Sigmoid colon (tissue), 7 donors: Measurements from ENCODE around the gene CFAP46. TPM values are rescaled to one million over a fixed set of nuclear protein-coding genes. Genes with fewer than 3 reads are reported as not detected.
A peak's percentile ranks its signal among the peaks of the same experiment; 100 is the strongest.

ENCODE experiments used
- DNase-seq: peaks from one replicate; pipeline ENCODE4 v3.0.0-alpha.2; 2019
- H3K27ac ChIP-seq, 4 donors: fragments of 200-600 bp; sonication (generic); one replicate each; pipeline ENCODE4 v1.5.1; 2016 to 2019; ENCODE audit warnings: mild to moderate bottlenecking in 1 of 4
- H3K27me3 ChIP-seq, 3 donors: fragments of 200-600 bp; sonication (generic); one replicate each; pipeline ENCODE4 v1.5.1; 2019; ENCODE audit warnings: mild to moderate bottlenecking in 1 of 3
- H3K36me3 ChIP-seq, 4 donors: fragments of 200-600 bp; sonication (generic); one replicate each; pipeline ENCODE4 v1.5.1; 2016 to 2019
- H3K4me1 ChIP-seq, 4 donors: fragments of 200-600 bp; sonication (generic); one replicate each; pipeline ENCODE4 v1.5.1; 2017 to 2019
- H3K4me3 ChIP-seq, 4 donors: fragments of 200-600 bp; sonication (generic); one replicate each; pipeline ENCODE4 v1.5.1; 2017 to 2019; ENCODE audit warnings: mild to moderate bottlenecking in 2 of 4, moderate library complexity in 1 of 4
- H3K9me3 ChIP-seq, 4 donors: fragments of 200-600 bp in 3 of 4; sonication (generic) in 3 of 4; one replicate each; pipeline versions ENCODE4 v1.5.1 to v1.6.1; 2013 to 2019
- CTCF ChIP-seq, 4 experiments: fragments of 450-650 bp in 3 of 4; fragments of 200-600 bp in 1 of 4; IDR thresholded peaks; one replicate each; pipeline ENCODE4 v1.5.1; 2016 to 2019; ENCODE audit warnings: antibody characterized with exemption in 4 of 4, mild to moderate bottlenecking in 3 of 4, moderate library complexity in 2 of 4
- EP300 ChIP-seq, 4 donors: sonication (generic); formaldehyde crosslinking; IDR thresholded peaks; one replicate each; pipeline ENCODE4 v1.6.1; 2017; ENCODE audit warnings: antibody characterized with exemption in 4 of 4
- POLR2A ChIP-seq, 2 donors: fragments of 450-650 bp; IDR thresholded peaks; one replicate each; pipeline ENCODE4 v1.6.1; 2016; ENCODE audit warnings: antibody characterized with exemption in 2 of 2, mild to moderate bottlenecking in 2 of 2, moderate library complexity in 2 of 2
- POLR2AphosphoS5 ChIP-seq, 4 donors: sonication (generic); formaldehyde crosslinking; IDR thresholded peaks; one replicate each; pipeline ENCODE4 v1.6.1; 2017; ENCODE audit warnings: antibody characterized with exemption in 4 of 4
- WGBS, 2 donors: extraction: QIAGEN DNeasy Blood & Tissue Kit; methylation state at CpG; one replicate each; pipeline ENCODE4 v1.1.7; 2013; 5-methylcytosine and 5-hydroxymethylcytosine counted together
- intact Hi-C: fragments of 100-400 bp; cut with DNase I; formaldehyde crosslinking; loops from one replicate; pipeline ENCODE4 v1.15.1; 2023
- polyA plus RNA-seq, 3 donors: library from polyadenylated mRNA; stranded (reverse); fragments of 200-250 nt; gene quantifications; one replicate each; pipeline ENCODE4 v1.2.3, GENCODE V29; 2013
- total RNA-seq, 4 donors: library from RNA; depleted of rRNA; stranded (reverse); fragments of >200 nt; gene quantifications; one replicate each; pipeline ENCODE4 v1.1.0, GENCODE V29; 2016
- donor health status: healthy with polysubstance abuse.
- donor health status: Bipolar disorder and iron deficiency.
- donor health status: healthy.

The CFAP46 gene
- total and polyA plus RNA-seq, 7 donors, result 0.10 to 1.7 (median 0.38) TPM; not detected in 3

- no peak overlapping the region for H3K4me3 ChIP-seq
- WGBS, 2 donors, result 81 to 85% methylated on average over 31 of the region's 31 CpGs
- no peaks in the 10 kb centered on the region for H3K9me3 ChIP-seq
- H3K27me3 ChIP-seq, result no peaks in the 10 kb centered on the region
- intact Hi-C loops, result no loop called here
- TF ChIP-seq CTCF (IDR thresholded peaks at IDR 0.05) (no peak), EP300 (IDR thresholded peaks at IDR 0.05) (no peak), POLR2AphosphoS5 (IDR thresholded peaks at IDR 0.05) (no peak)
- H3K4me1 ChIP-seq, result peaks cover 0 to 2% (median 0%) of the 10 kb centered on the region in 4 donors
- peak; percentile 41 for DNase-seq
- no peaks in the 10 kb centered on the region for H3K36me3 ChIP-seq
- no peak overlapping the region for H3K27ac ChIP-seq
Measured at GRCh38 chr10:132885451-132886210, 56.7 kb downstream of the CFAP46 start.

- intact Hi-C loops, result no loop called here
- H3K27ac ChIP-seq, result no peak overlapping the region
- no peaks in the 10 kb centered on the region for H3K9me3 ChIP-seq
- H3K36me3 ChIP-seq, result no peaks in the 10 kb centered on the region
- TF ChIP-seq CTCF (IDR thresholded peaks at IDR 0.05) (no peak), POLR2A (IDR thresholded peaks at IDR 0.05) (no peak), POLR2AphosphoS5 (IDR thresholded peaks at IDR 0.05) (no peak), EP300 (IDR thresholded peaks at IDR 0.05) (no peak)
- H3K4me1 ChIP-seq, result peaks cover 0 to under 1% (median 0%) of the 10 kb centered on the region in 4 donors
- DNase-seq, result peak; percentile 41
- H3K4me3 ChIP-seq, result no peak overlapping the region
- H3K27me3 ChIP-seq, result peaks cover 0 to 3% (median 0%) of the 10 kb centered on the region in 3 donors
- 86 to 90% methylated on average over 28 of the region's 28 CpGs for WGBS, 2 donors
Measured at GRCh38 chr10:132884691-132885271, 57.6 kb downstream of the CFAP46 start.

GRCh38 chr10:132884041-132884440 lies 58.3 kb downstream of the CFAP46 start:
- no peaks in the 10 kb centered on the region for H3K36me3 ChIP-seq
- peaks cover 0 to 7% (median 3%) of the 10 kb centered on the region in 4 donors for H3K4me1 ChIP-seq
- TF ChIP-seq EP300 (IDR thresholded peaks at IDR 0.05) (no peak), POLR2A (IDR thresholded peaks at IDR 0.05) (no peak), CTCF (IDR thresholded peaks at IDR 0.05) (no peak), POLR2AphosphoS5 (IDR thresholded peaks at IDR 0.05) (no peak)
- H3K9me3 ChIP-seq, result no peaks in the 10 kb centered on the region
- H3K4me3 ChIP-seq, result no peak overlapping the region
- H3K27ac ChIP-seq, result no peak overlapping the region
- intact Hi-C loops, result no loop called here
- H3K27me3 ChIP-seq, result peaks cover 0 to 11% (median 0%) of the 10 kb centered on the region in 3 donors
- WGBS, 2 donors, result 75 to 77% methylated on average over 18 of the region's 18 CpGs
- peak; percentile 44 for DNase-seq

- intact Hi-C loops, result no loop called here
- TF ChIP-seq CTCF (IDR thresholded peaks at IDR 0.05) (no peak), EP300 (IDR thresholded peaks at IDR 0.05) (no peak), POLR2AphosphoS5 (IDR thresholded peaks at IDR 0.05) (no peak), POLR2A (IDR thresholded peaks at IDR 0.05) (no peak)
- no peak overlapping the region for H3K27ac ChIP-seq
- no peak overlapping the region for H3K4me3 ChIP-seq
- WGBS, 2 donors, result 69 to 77% methylated on average over 20 of the region's 20 CpGs
- peak; percentile 28 for DNase-seq
- peaks cover 0 to 7% (median 4%) of the 10 kb centered on the region in 4 donors for H3K4me1 ChIP-seq
- no peaks in the 10 kb centered on the region for H3K9me3 ChIP-seq
- H3K36me3 ChIP-seq, result no peaks in the 10 kb centered on the region
- H3K27me3 ChIP-seq, result peaks cover 0 to 17% (median 0%) of the 10 kb centered on the region in 3 donors
Measured at GRCh38 chr10:132883391-132883881, 58.9 kb downstream of the CFAP46 start.
